GM23338 (cell line): Measurements from ENCODE around the gene DYNC2LI1. TPM values are rescaled to one million over a fixed set of nuclear protein-coding genes. Genes with fewer than 3 reads are reported as not detected.

Experiments used
- ATAC-seq: fragments of 200-7000 bp; cut with Tn5 transposase; 3 replicates; pipeline ENCODE4 v1.9.1; 2020
- DNase-seq: peaks from one replicate; pipeline ENCODE4 v3.0.0-alpha.2; 2015; ENCODE audit warnings: low spot score
- H2AFZ ChIP-seq: fragments of 200-600 bp; sonication (generic); 2 replicates; pipeline ENCODE4 v1.8.0; 2016; ENCODE audit warnings: antibody characterized with exemption, mild to moderate bottlenecking, moderate library complexity
- H3F3A ChIP-seq: fragments of 200-600 bp; sonication (generic); replicated peaks from 2 replicates; pipeline ENCODE4 v1.8.0; 2017; ENCODE audit warnings: antibody characterized with exemption, mixed run types, low read depth
- H3K27ac ChIP-seq: fragments of 200-600 bp; sonication (generic); 2 replicates; pipeline ENCODE4 v1.6.1; 2016; ENCODE audit warnings: low read depth
- H3K27me3 ChIP-seq: fragments of 200-600 bp; sonication (generic); 2 replicates; pipeline ENCODE4 v1.8.0; 2016; ENCODE audit warnings: mild to moderate bottlenecking, mixed run types, moderate library complexity; ENCODE audit not compliant: insufficient read depth
- H3K36me3 ChIP-seq: fragments of 200-600 bp; sonication (generic); 2 replicates; pipeline ENCODE4 v1.8.0; 2016; ENCODE audit warnings: mild to moderate bottlenecking; ENCODE audit not compliant: insufficient read depth
- H3K4me1 ChIP-seq: fragments of 200-600 bp; sonication (generic); 2 replicates; pipeline ENCODE4 v1.8.0; 2016; ENCODE audit warnings: mild to moderate bottlenecking, moderate library complexity; ENCODE audit not compliant: insufficient read depth
- H3K4me2 ChIP-seq: fragments of 200-600 bp; sonication (generic); 2 replicates; pipeline ENCODE4 v1.7.1; 2017; ENCODE audit warnings: mixed run types
- H3K4me3 ChIP-seq: fragments of 200-600 bp; sonication (generic); 2 replicates; pipeline ENCODE4 v1.6.1; 2016; ENCODE audit warnings: mixed run types
- H3K79me2 ChIP-seq: fragments of 200-600 bp; sonication (generic); replicated peaks from 2 replicates; pipeline ENCODE4 v1.8.0; 2017; ENCODE audit warnings: mild to moderate bottlenecking; ENCODE audit not compliant: insufficient read depth
- H3K9me2 ChIP-seq: fragments of 200-600 bp; sonication (generic); 2 replicates; pipeline ENCODE4 v1.8.0; 2017; ENCODE audit not compliant: insufficient read depth
- H4K20me1 ChIP-seq: fragments of 200-600 bp; sonication (generic); replicated peaks from 2 replicates; pipeline ENCODE4 v1.8.0; 2017; ENCODE audit warnings: mild to moderate bottlenecking; ENCODE audit not compliant: insufficient read depth
- H3K27ac Mint-ChIP-seq: 2 replicates; pipeline ENCODE4 v1.8.0; 2020; ENCODE audit warnings: inconsistent platforms, mild to moderate bottlenecking, moderate library complexity, mixed read lengths
- H3K27me3 Mint-ChIP-seq: 3 replicates; pipeline ENCODE4 v1.8.0; 2022; ENCODE audit warnings: low read depth, mild to moderate bottlenecking, moderate library complexity, mixed read lengths, inconsistent platforms; ENCODE audit not compliant: insufficient read depth, poor library complexity
- H3K36me3 Mint-ChIP-seq: 3 replicates; pipeline ENCODE4 v1.8.0; 2021; ENCODE audit warnings: low read depth, mild to moderate bottlenecking, inconsistent platforms, moderate library complexity, mixed read lengths
- H3K4me1 Mint-ChIP-seq: 3 replicates; pipeline ENCODE4 v1.8.0; 2020; ENCODE audit warnings: mild to moderate bottlenecking, inconsistent platforms, mixed read lengths
- H3K4me3 Mint-ChIP-seq: 3 replicates; pipeline ENCODE4 v1.8.0; 2021; ENCODE audit warnings: moderate library complexity, mild to moderate bottlenecking, inconsistent platforms, mixed read lengths
- H3K9me3 Mint-ChIP-seq: 3 replicates; pipeline ENCODE4 v1.8.0; 2020; ENCODE audit warnings: moderate library complexity, mild to moderate bottlenecking, inconsistent platforms, mixed read lengths
- CREB1 ChIP-seq: fragments of 250-450 bp; sonication (Bioruptor Pico); IDR thresholded peaks from 2 replicates; pipeline ENCODE4 v1.5.0; 2020; ENCODE audit warnings: low read depth, mild to moderate bottlenecking, moderate library complexity
- CTCF ChIP-seq, 2 experiments: fragments of 200-600 bp in 1 of 2; sonication (generic) in 1 of 2; conservative IDR thresholded peaks; 2 replicates each; pipeline versions ENCODE4 v1.5.1 to v1.6.1; 2016 to 2017; ENCODE audit warnings: antibody characterized with exemption in 2 of 2, low read depth in 2 of 2, mild to moderate bottlenecking in 2 of 2, moderate library complexity in 1 of 2
- ETS1 ChIP-seq: IDR thresholded peaks from 2 replicates; pipeline ENCODE4 v1.6.1; 2016; ENCODE audit warnings: antibody characterized with exemption
- EZH2 ChIP-seq: fragments of 200-600 bp; sonication (generic); IDR thresholded peaks from one replicate; pipeline ENCODE4 v1.8.0; 2017; ENCODE audit warnings: antibody characterized with exemption, mild to moderate bottlenecking, low read depth; ENCODE audit not compliant: unreplicated experiment
- EZH2phosphoT487 ChIP-seq: fragments of 200-600 bp; sonication (generic); IDR thresholded peaks from one replicate; pipeline ENCODE4 v1.8.1; 2018; ENCODE audit warnings: antibody characterized with exemption; ENCODE audit not compliant: unreplicated experiment
- JUNB ChIP-seq: IDR thresholded peaks from one replicate; pipeline ENCODE4 v1.6.1; 2016; ENCODE audit warnings: antibody characterized with exemption; ENCODE audit not compliant: unreplicated experiment
- NANOG ChIP-seq: IDR thresholded peaks from 2 replicates; pipeline ENCODE4 v1.6.1; 2016; ENCODE audit warnings: antibody characterized with exemption, borderline replicate concordance
- POLR2AphosphoS5 ChIP-seq: IDR thresholded peaks from 2 replicates; pipeline ENCODE4 v1.6.1; 2016; ENCODE audit warnings: antibody characterized with exemption, low read depth
- REST ChIP-seq: IDR thresholded peaks from one replicate; pipeline ENCODE4 v1.6.1; 2018; ENCODE audit warnings: antibody characterized with exemption; ENCODE audit not compliant: unreplicated experiment
- STAT1 ChIP-seq: IDR thresholded peaks from one replicate; pipeline ENCODE4 v1.6.1; 2016; ENCODE audit warnings: antibody characterized with exemption; ENCODE audit not compliant: unreplicated experiment
- ZNF114 ChIP-seq: fragments of 250-450 bp; sonication (Bioruptor Pico); IDR thresholded peaks from 2 replicates; pipeline ENCODE4 v1.5.0; 2020; ENCODE audit warnings: mild to moderate bottlenecking, moderate library complexity
- ZNF331 ChIP-seq: fragments of 250-450 bp; sonication (Bioruptor Pico); IDR thresholded peaks from 2 replicates; pipeline ENCODE4 v1.5.0; 2020; ENCODE audit warnings: low read depth, mild to moderate bottlenecking, moderate library complexity
- ZNF462 ChIP-seq: fragments of 250-450 bp; sonication (Bioruptor Pico); IDR thresholded peaks from 2 replicates; pipeline ENCODE4 v1.5.0; 2020; ENCODE audit warnings: mild to moderate bottlenecking, moderate library complexity
- polyA plus RNA-seq: library from polyadenylated mRNA; unstranded; fragments of >200 nt; fragmentation: Nextera tagmentation; extraction: Ambion mirVana; gene quantifications from 2 replicates; pipeline ENCODE4 v1.2.1, GENCODE V29; 2016
- total RNA-seq: library from RNA; depleted of rRNA; stranded (reverse); fragments of >200 nt; shearing (Covaris generic); gene quantifications from 2 replicates; pipeline ENCODE4 v1.2.3, GENCODE V29; 2014

The DYNC2LI1 gene
- total and polyA plus RNA-seq, 2 experiments from 2014 or later: 8.4 to 11.5 TPM

- Histone ChIP-seq H3K9me2 (no peaks in the 10 kb centered on the region), H3K27ac (no peak overlapping the region), H3F3A (no peaks in the 10 kb centered on the region), H3K36me3 (no peaks in the 10 kb centered on the region), H2AFZ (no peak overlapping the region), H3K4me1 (no peaks in the 10 kb centered on the region), H3K4me3 (no peak overlapping the region), H3K27me3 (no peaks in the 10 kb centered on the region), H3K79me2 (no peaks in the 10 kb centered on the region), H4K20me1 (no peaks in the 10 kb centered on the region), H3K4me2 (no peak overlapping the region)
- TF ChIP-seq EZH2: no peak
- TF ChIP-seq ZNF331 (CRISPR knock-in tag): no peak
- no peak for TF ChIP-seq POLR2AphosphoS5
- no peak for TF ChIP-seq CTCF (conservative IDR thresholded peaks at IDR 0.05; ENCODE audit: low read depth in 2 of 2)
- TF ChIP-seq JUNB: no peak
- TF ChIP-seq EZH2phosphoT487: no peak
- no peak for TF ChIP-seq ZNF462 (CRISPR knock-in tag)
- TF ChIP-seq STAT1: no peak
- TF ChIP-seq NANOG: no peak
- TF ChIP-seq REST: no peak
- TF ChIP-seq ETS1: no peak
- no peak for TF ChIP-seq ZNF114
- no peak for TF ChIP-seq CREB1 (CRISPR knock-in tag)
- H3K4me3 Mint-ChIP-seq: no peak overlapping the region
- no peaks in the 10 kb centered on the region for H3K36me3 Mint-ChIP-seq
- H3K9me3 Mint-ChIP-seq: no peaks in the 10 kb centered on the region
- ATAC-seq (no peak), DNase-seq (no peak)
- H3K27ac Mint-ChIP-seq: no peak overlapping the region
- no peaks in the 10 kb centered on the region for H3K4me1 Mint-ChIP-seq
- H3K27me3 Mint-ChIP-seq: no peaks in the 10 kb centered on the region
Measured at GRCh38 chr2:43810888-43811287, 37.0 kb downstream of the DYNC2LI1 start.
